MCF 10A (cell line): ENCODE data around the gene MAPRE2. TPM values are rescaled to one million over a fixed set of nuclear protein-coding genes. Genes with fewer than 3 reads are reported as not detected.
"Not testable (repeated sequence)": the region's sequence is repeated elsewhere in the genome, so short reads cannot be mapped to it uniquely, and the experiment has no call there.

ENCODE experiments used
- BruUV-seq: library from RNA; stranded (reverse); fragments of 400-500 nt; replicated peaks from 2 replicates; lab custom pipeline; 2021; lab: Mats Ljungman, UMichigan
- CTCF ChIA-PET: fragments of 300-600 bp; sonication (Branson Sonifier 250); formaldehyde crosslinking; extraction: SDS; loops from one replicate; lab custom pipeline; 2021; ENCODE audit warnings: antibody characterized with exemption, inconsistent platforms; lab: Yijun Ruan, JAX
- POLR2A ChIA-PET: fragments of 300-600, 350-650 bp; sonication (Branson Sonifier 250); formaldehyde crosslinking; extraction: SDS; loops from one replicate; lab custom pipeline; 2020; ENCODE audit warnings: antibody characterized with exemption, inconsistent platforms; lab: Yijun Ruan, JAX
- DNase-seq: peaks from one replicate; pipeline ENCODE4 v3.0.0-alpha.2; 2018; ENCODE audit not compliant: unreplicated experiment
- H3K27ac Mint-ChIP-seq: one replicate; pipeline ENCODE4 v1.8.0; 2022; ENCODE audit warnings: mild to moderate bottlenecking, low read depth, mixed read lengths; ENCODE audit not compliant: unreplicated experiment
- H3K27me3 Mint-ChIP-seq: one replicate; pipeline ENCODE4 v1.8.0; 2022; ENCODE audit warnings: mixed read lengths; ENCODE audit not compliant: insufficient read depth, unreplicated experiment
- H3K36me3 Mint-ChIP-seq: one replicate; pipeline ENCODE4 v1.8.0; 2022; ENCODE audit warnings: mild to moderate bottlenecking, moderate library complexity, mixed read lengths; ENCODE audit not compliant: insufficient read depth, unreplicated experiment
- H3K4me1 Mint-ChIP-seq: one replicate; pipeline ENCODE4 v1.8.0; 2022; ENCODE audit warnings: mixed read lengths; ENCODE audit not compliant: insufficient read depth, unreplicated experiment
- H3K4me3 Mint-ChIP-seq: one replicate; pipeline ENCODE4 v1.8.0; 2022; ENCODE audit warnings: mild to moderate bottlenecking, moderate library complexity, mixed read lengths; ENCODE audit not compliant: unreplicated experiment
- H3K9me3 Mint-ChIP-seq: one replicate; pipeline ENCODE4 v1.8.0; 2022; ENCODE audit warnings: mixed read lengths; ENCODE audit not compliant: unreplicated experiment
- CTCF ChIP-seq: fragments of 200-600 bp; IDR thresholded peaks from one replicate; pipeline ENCODE4 v1.8.0; 2022; ENCODE audit warnings: antibody characterized with exemption, mild to moderate bottlenecking; ENCODE audit not compliant: unreplicated experiment
- intact Hi-C: fragments of 100-400 bp; cut with micrococcal nuclease; formaldehyde crosslinking; loops from 2 replicates; pipeline ENCODE4 v1.14.1; 2022
- total RNA-seq: library from RNA; stranded (reverse); gene quantifications from 2 replicates; pipeline ENCODE4 v1.2.3, GENCODE V29; 2022

Gene MAPRE2
- total RNA-seq, 1 experiment from 2014 or later: 7.7 TPM

GRCh38 chr18:35104391-35105051, 63.3 kb downstream of the MAPRE2 start:
- no peaks in the 10 kb centered on the region for H3K9me3 Mint-ChIP-seq
- POLR2A ChIA-PET: interaction anchor here (0.7 kb wide), 1 partner anchor 79 kb away, joined by 3 read pairs; no protein-coding TSS in a partner anchor
- no peak overlapping the region for H3K4me3 Mint-ChIP-seq
- H3K27ac Mint-ChIP-seq: no peak overlapping the region
- no TSS peak for BruUV-seq
- no peaks in the 10 kb centered on the region for H3K4me1 Mint-ChIP-seq
- H3K27me3 Mint-ChIP-seq: no peaks in the 10 kb centered on the region
- no peak for TF ChIP-seq CTCF
- CTCF ChIA-PET: interaction anchor here (0.6 kb wide), 3 partner anchors 20 to 39 kb away, joined by 3 to 4 read pairs (median 3); no protein-coding TSS in a partner anchor
- intact Hi-C loops: no loop called here
- DNase-seq: no peak
- H3K36me3 Mint-ChIP-seq: no peaks in the 10 kb centered on the region

- no peak overlapping the region for H3K4me3 Mint-ChIP-seq
- H3K27me3 Mint-ChIP-seq: no peaks in the 10 kb centered on the region
- no peaks in the 10 kb centered on the region for H3K36me3 Mint-ChIP-seq
- intact Hi-C loops: no loop called here
- no peak for TF ChIP-seq CTCF
- no peak overlapping the region for H3K27ac Mint-ChIP-seq
- no peaks in the 10 kb centered on the region for H3K9me3 Mint-ChIP-seq
- DNase-seq: no peak
- BruUV-seq: no TSS peak
- no peaks in the 10 kb centered on the region for H3K4me1 Mint-ChIP-seq
- POLR2A ChIA-PET: interaction anchor here (0.6 kb wide), 1 partner anchor 10 kb away, joined by 3 read pairs; no protein-coding TSS in a partner anchor
- CTCF ChIA-PET: interaction anchor here (0.6 to 0.7 kb wide), 2 partner anchors 201 to 212 kb away, joined by 3 read pairs; no protein-coding TSS in a partner anchor
Measured at GRCh38 chr18:35106013-35106844, 65.0 kb downstream of the MAPRE2 start.

GRCh38 chr18:35106845-35107148, 65.6 kb downstream of the MAPRE2 start:
- DNase-seq: no peak
- no peak for TF ChIP-seq CTCF
- CTCF ChIA-PET: interaction anchor here (0.6 kb wide), 1 partner anchor 302 kb away, joined by 3 read pairs; no protein-coding TSS in a partner anchor
- intact Hi-C loops: no loop called here
- Mint-ChIP-seq H3K27me3 (no peaks in the 10 kb centered on the region), H3K9me3 (no peaks in the 10 kb centered on the region), H3K27ac (no peak overlapping the region), H3K4me3 (no peak overlapping the region), H3K36me3 (no peaks in the 10 kb centered on the region), H3K4me1 (no peaks in the 10 kb centered on the region)
- no TSS peak for BruUV-seq
- POLR2A ChIA-PET: no interaction called here

GRCh38 chr18:35107216-35107615, 66.0 kb downstream of the MAPRE2 start:
- POLR2A ChIA-PET: no interaction called here
- Mint-ChIP-seq H3K27ac (no peak overlapping the region), H3K36me3 (no peaks in the 10 kb centered on the region), H3K4me1 (no peaks in the 10 kb centered on the region), H3K4me3 (no peak overlapping the region), H3K9me3 (no peaks in the 10 kb centered on the region), H3K27me3 (no peaks in the 10 kb centered on the region)
- no peak for TF ChIP-seq CTCF
- intact Hi-C loops: no loop called here
- no peak for DNase-seq
- CTCF ChIA-PET: interaction anchor here (0.6 kb wide), 1 partner anchor 303 kb away, joined by 3 read pairs; no protein-coding TSS in a partner anchor
- no TSS peak for BruUV-seq

- DNase-seq, POLR2A ChIA-PET, H3K9me3 Mint-ChIP-seq, H3K27ac Mint-ChIP-seq, H3K27me3 Mint-ChIP-seq, BruUV-seq, H3K4me1 Mint-ChIP-seq, CTCF ChIA-PET, H3K4me3 Mint-ChIP-seq, intact Hi-C loops, H3K36me3 Mint-ChIP-seq: not testable (repeated sequence)
Measured at GRCh38 chr18:35108088-35108487, 66.9 kb downstream of the MAPRE2 start.
